Measurements from ENCODE around the gene MYRIP.

GRCh38 chr3:40309418-40309924 is 500.1 kb downstream of the MYRIP start, which contains the start of gene EIF1B:
- TF ChIP-seq PBX3 (IDR thresholded peaks at IDR 0.05; ENCODE audit: insufficient replicate concordance, low read depth, low read length) (peak; percentile 62), POLR2A (IDR thresholded peaks at IDR 0.05; ENCODE audit: low read depth, low read length) (peak; percentile 84), EZH2 (IDR thresholded peaks at IDR 0.05; ENCODE audit: borderline replicate concordance, control insufficient read depth, low read depth, low read length) (no peak), HDAC2 (IDR thresholded peaks at IDR 0.05) (no peak), KDM1A (IDR thresholded peaks at IDR 0.05; ENCODE audit: borderline replicate concordance) (no peak), ZZZ3 (IDR thresholded peaks at IDR 0.05; ENCODE audit: control insufficient read depth, insufficient read length, low read depth) (no peak), BHLHE40 (IDR thresholded peaks at IDR 0.05; ENCODE audit: borderline replicate concordance in 1 of 2, low read depth in 2 of 2, low read length in 1 of 2) (peak; percentile 46 to 68; a peak in 3 of 4 replicates), EGR1 (IDR thresholded peaks at IDR 0.05; ENCODE audit: borderline replicate concordance in 1 of 2, low read depth in 2 of 2, low read length in 2 of 2) (peak in 1 of 2 experiments; percentile 96; a peak in 2 of 3 replicates), ATF7 (IDR thresholded peaks at IDR 0.05; ENCODE audit: low read depth) (peak; percentile 25; the same call in 1 of the 2 replicates), LARP7 (IDR thresholded peaks at IDR 0.05) (no peak), SREBF1 (IDR thresholded peaks at IDR 0.05; ENCODE audit: low read length) (peak; percentile 60; the same call in 1 of the 2 replicates), CREM (IDR thresholded peaks at IDR 0.05; ENCODE audit: low read depth) (peak; percentile 79), CREB1 (IDR thresholded peaks at IDR 0.05; ENCODE audit: low read depth) (peak; percentile 82)
- TF ChIP-seq, protein P1, sequence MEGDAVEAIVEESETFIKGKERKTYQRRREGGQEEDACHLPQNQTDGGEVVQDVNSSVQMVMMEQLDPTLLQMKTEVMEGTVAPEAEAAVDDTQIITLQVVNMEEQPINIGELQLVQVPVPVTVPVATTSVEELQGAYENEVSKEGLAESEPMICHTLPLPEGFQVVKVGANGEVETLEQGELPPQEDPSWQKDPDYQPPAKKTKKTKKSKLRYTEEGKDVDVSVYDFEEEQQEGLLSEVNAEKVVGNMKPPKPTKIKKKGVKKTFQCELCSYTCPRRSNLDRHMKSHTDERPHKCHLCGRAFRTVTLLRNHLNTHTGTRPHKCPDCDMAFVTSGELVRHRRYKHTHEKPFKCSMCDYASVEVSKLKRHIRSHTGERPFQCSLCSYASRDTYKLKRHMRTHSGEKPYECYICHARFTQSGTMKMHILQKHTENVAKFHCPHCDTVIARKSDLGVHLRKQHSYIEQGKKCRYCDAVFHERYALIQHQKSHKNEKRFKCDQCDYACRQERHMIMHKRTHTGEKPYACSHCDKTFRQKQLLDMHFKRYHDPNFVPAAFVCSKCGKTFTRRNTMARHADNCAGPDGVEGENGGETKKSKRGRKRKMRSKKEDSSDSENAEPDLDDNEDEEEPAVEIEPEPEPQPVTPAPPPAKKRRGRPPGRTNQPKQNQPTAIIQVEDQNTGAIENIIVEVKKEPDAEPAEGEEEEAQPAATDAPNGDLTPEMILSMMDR (IDR thresholded peaks at IDR 0.05 in 2 of 3, conservative IDR thresholded peaks at IDR 0.05 in 1 of 3; ENCODE audit: control insufficient read depth in 2 of 3, extremely low read depth in 1 of 3, insufficient read depth in 1 of 3, low read depth in 3 of 3, low read length in 3 of 3): peak; percentile 80 to 88 (median 85)

Data from GM12878 (cell line).